Stimulated activated naive CD8-positive, alpha-beta T cell treated with anti-CD3 and anti-CD28 coated beads, Interleukin-15, Interleukin-2, amounts not matched to agents 100 U/mL and 50 U/mL, for 24 hours (primary cell): ENCODE data around the gene RNF215.

Experiments used
- ATAC-seq: fragments of 150-1000 bp; cut with Tn5 transposase; one replicate; pipeline ENCODE4 v1.10.0; 2021
- DNase-seq: peaks from one replicate; pipeline ENCODE4 v3.0.0; 2021

RNF215 gene

GRCh38 chr22:30396871-30397655 lies 9.9 kb upstream of the RNF215 start, which contains the start of gene SEC14L2:
Gene SEC14L2 (plus strand): TSS chr22:30397018. CDS start chr22:30397117, 99 bp downstream.
- peak; percentile 78 for DNase-seq
- peak; percentile 93 for ATAC-seq

GRCh38 chr22:30393885-30394284 lies 6.7 kb upstream of the RNF215 start:
- DNase-seq (no peak), ATAC-seq (no peak)

- ATAC-seq, result no peak
- DNase-seq, result no peak
Measured at GRCh38 chr22:30393322-30393680, 6.1 kb upstream of the RNF215 start.

DNA sequence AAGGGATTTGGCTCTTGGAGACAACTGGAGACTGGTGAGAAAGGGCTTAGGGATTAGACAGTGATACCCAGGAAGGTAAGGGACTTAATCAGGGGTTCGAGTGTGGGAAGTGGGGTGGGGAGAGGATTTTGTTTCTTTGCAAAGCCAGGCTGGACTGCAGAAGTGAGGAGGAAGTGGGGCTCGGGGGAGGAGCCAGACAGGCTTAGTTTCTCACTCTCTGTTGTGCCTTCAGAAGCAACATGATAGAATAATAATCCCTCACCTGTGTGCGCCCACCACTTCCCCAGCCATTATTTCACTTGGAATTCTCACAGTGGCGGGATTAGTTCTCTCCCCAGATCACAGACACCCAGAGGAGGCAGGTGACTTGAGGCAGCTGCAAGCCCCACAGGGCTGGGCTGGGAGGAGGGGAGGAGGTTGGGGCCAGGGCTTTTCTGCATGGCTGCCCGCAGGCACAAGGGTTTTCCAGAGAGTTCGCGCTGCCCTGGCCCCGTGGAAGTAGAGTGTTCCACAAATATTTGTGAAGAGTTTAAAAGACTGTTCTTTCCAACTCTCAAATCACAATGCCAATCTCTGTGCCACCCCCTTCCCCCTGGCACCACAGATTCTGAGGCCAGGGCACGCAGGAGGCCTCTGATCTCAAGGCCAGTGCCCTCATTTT lies 5.6 kb upstream of the RNF215 start:
- DNase-seq, result no peak

DNA sequence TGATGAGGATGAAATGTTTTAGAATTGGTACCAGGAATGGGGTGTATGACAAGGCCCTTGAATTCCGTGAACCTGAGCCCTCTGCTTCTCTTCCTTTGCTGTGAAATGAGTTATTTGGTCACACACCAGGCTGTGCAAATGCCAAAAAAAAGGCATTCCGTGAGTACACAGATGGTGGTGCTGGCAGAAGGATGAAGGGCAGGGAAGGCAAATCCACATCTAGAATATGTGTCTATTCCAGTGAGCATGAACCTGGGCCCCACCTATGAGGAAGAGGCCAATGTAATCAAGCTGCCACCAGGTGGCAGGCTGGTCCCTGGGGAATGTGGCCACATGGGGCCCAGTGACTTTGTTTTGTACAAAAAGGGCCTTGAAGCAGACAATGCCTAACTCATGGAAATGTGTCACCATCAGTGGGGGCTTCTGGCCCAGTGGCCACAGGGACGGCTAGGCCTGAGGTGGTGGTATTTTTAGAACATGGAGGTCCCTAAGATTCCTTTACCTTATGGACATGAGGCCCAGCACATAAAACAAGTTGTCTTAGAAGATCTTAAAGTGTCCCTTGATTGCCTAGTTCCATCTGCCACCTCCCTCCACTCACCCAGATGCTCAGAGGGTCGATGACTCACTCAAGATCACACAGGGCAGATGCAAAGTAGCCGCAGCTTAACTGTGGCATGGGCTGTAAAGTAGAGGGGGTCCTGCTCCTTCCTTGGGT lies 3.9 kb upstream of the RNF215 start:
- DNase-seq (peak; percentile 83), ATAC-seq (peak; percentile 69)

More for the DNA sequence above, 5.6 kb upstream of the RNF215 start:
- no peak for ATAC-seq

DNA sequence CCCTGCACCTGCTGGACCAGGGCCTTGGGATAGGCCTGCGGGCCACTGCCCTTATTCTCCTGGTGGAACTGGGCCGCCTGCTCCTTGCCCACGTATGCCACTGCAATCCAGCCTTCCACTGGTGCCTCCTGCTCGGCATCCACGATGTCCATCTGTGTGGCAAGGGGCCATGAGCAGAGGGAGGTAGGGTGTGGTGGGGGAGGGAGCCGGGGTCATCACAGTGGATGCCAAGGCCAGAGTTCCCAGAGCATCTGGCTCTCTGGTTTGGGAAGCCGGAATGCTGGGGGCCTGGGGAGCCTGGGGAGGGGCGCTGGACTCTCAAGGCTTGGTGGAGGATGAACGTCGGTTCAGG lies 627 bp downstream of the RNF215 start:
- no peak for DNase-seq

GRCh38 chr22:30385942-30386341 lies 1.3 kb downstream of the RNF215 start:
- no peak for ATAC-seq
- DNase-seq, result no peak

More for the DNA sequence above, 627 bp downstream of the RNF215 start:
- no peak for ATAC-seq

DNA sequence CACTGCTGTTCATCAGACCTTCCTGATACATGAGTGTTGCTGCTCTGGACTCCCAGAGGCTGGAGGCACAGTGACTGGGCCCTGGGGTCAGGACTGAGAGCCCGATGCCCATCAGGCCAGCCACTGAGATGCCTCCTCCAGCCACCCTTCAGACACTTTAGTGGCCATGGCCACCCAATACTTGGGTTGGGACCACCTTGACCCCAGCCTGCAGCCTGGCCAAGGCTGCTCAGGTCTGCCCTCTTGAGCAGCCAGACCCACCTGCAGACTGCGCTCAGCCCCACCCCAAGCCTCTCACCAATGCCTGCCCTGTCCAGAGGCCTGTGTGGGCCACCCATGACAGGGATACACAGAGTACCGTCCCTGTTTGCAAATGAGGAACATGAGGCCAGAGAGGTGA lies 4.2 kb downstream of the RNF215 start:
- DNase-seq, result no peak
- ATAC-seq, result no peak

DNA sequence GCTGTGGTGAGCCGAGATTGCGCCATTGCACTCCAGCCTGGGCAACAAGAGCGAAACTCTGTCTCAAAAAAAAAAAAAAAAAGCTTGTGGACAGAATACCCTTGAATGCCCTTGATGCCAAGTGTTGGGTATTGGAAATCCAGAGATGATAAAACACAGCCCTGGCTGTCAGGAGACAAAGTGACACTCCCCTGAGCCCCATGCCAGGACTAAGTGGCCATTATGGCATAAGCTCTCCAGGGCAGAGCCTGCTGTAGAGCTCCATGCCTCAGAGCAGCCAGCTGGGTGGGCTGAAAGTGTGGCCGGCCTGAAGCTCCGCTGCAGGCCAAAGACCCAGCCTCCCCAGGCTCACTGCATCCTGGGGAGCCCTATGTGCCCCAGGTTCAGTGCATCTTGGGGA lies 4.9 kb downstream of the RNF215 start:
- DNase-seq (no peak), ATAC-seq (no peak)

GRCh38 chr22:30381264-30381663 lies 5.9 kb downstream of the RNF215 start:
- ATAC-seq (peak; percentile 77), DNase-seq (peak; percentile 40)

DNA sequence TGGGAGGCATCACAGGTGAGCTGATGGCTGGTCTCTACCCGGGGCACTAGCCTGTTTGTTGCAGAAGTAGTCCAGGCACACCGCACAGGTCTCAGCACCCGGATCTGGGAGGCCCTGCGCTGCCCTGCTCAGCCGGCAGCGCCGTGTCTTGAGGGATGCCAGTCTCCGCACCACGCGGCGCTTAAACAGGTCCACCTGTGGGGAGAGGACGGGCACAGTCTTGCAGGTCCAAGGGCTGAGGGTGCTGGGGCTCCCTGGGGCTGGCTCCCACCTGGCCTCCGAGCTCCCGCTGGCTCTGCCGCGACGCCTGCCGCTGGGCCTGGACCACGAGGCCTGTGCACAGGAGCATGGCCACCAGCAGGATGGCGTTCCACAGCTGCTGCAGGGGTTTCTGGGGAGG lies 7.2 kb downstream of the RNF215 start:
- DNase-seq, result no peak
- ATAC-seq, result no peak

GRCh38 chr22:30375312-30375849 lies 11.8 kb downstream of the RNF215 start:
- DNase-seq (no peak), ATAC-seq (no peak)

DNA sequence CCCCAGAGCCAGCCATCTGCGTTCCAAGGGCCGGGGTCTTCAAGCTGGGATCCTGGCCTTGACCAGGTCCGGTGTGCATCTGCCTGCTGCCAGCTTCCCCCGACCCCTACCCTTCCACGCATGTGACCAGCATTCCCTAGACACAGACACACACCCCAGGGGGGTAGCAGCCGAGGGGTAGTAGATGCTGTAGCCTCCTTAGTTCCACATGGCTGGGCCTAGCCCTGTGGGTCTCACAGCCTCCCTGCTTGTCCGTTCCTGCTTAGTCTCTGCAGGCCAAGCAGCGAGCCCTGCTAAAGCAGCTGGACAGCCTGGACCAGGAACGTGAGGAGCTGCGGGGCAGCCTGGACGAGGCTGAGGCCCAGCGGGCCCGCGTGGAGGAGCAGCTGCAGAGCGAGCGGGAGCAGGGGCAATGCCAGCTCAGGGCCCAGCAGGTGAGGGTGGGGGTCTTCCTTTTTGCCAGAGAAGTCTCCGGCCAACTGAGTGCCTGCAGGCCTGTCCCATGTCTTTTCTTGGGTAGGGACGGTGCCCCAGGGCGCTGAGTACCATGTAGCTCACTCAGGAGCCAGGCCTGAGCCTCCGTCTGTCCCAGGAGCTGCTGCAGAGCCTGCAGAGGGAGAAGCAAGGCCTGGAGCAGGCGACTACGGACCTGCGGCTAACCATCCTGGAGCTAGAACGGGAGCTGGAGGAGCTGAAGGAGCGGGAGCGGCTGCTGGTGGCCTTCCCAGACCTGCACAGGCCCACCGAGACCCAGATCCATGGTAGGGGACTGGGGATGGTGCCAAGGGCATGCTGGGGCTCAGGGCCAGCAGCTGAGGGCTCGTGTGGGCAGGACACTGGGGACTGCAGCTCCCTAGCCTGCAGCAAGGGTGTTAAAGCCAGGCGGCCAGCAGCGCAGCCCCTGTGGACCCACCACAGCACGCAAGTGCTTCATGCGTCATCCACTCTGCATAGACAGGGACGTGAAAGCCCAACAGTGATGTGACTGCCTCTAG lies 13.6 kb downstream of the RNF215 start:
- ATAC-seq (no peak), DNase-seq (no peak)

DNA sequence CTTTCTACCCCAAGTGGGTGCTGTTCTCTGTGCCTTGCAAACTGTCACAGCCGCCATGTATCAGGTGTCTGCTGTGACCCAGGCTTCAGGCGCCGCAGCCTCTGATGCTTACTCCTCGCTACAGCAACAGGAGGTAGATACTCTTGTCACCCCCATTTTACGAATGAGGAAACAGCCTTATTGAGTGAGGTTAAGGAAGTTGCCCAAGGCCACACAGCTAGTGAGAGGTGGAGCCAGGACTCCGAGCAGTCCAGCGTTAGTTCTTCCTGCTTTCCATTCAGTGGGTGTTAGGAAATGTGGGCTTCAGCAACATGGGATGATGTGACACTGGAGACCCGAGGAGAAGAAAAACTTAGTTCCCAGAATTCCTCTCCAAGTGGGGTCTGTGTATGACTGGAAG lies 14.3 kb downstream of the RNF215 start:
- DNase-seq, result no peak
- no peak for ATAC-seq

DNA sequence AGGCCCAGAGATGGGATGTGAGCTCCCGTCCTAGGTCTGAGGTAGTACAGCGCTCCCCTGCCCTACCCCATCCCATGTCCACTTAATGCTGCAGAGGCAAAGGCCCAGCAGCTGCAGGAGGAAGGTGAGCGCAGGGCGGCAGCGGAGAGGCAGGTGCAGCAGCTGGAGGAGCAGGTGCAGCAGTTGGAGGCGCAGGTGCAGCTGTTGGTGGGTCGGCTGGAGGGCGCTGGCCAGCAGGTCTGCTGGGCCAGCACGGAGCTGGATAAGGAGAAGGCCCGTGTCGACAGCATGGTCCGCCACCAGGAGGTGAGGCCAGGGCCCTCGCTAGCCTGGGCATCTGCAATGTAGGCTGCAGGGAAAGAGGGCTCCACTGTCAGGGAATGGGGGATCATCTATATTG lies 15.2 kb downstream of the RNF215 start:
- DNase-seq (no peak), ATAC-seq (no peak)

DNA sequence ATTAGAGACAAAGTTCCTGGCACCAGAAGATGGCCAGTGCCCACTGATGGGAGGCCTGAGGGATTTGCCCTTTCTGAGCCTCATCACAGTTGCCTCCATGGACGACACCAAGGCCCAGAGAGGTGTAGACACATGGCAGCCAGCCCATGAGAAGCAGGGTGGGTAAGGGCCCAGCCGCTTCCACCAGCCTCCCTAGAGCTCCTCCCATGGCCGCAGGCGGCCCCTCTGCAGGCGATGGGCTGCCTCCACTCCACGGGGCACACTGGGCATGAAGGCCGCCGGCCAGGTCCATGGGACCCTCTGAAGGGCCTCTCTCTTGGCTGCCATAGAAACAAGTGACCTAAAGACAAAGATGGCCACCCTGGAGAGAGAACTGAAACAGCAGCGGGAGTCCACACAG lies 15.9 kb downstream of the RNF215 start:
- no peak for ATAC-seq
- no peak for DNase-seq

DNA sequence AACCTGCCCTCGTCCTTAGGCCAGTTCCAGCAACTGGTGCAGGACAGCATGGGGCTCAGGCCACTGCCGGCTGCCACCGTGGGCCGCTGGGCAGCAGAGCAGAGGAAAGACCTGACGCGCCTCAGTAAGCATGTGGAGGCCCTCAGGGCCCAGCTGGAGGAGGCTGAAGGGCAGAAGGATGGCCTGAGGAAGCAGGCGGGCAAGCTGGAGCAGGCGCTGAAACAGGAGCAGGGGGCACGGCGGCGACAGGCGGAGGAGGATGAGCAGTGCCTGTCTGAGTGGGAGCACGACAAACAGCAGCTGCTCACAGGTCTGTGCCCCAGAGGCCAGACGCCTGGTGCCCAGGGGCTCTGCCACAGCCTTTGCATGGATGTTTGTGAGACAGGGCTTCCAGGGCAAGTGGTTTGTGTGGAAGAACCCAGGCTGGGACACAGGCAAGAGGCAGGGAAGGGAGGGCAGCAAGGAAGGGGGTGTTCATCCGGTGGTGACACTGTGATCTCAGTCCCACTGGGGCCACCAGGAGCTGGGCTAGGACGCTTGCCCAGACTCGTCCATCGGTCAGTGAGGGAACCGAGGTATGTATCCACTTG lies 16.5 kb downstream of the RNF215 start:
- no peak for ATAC-seq

DNA sequence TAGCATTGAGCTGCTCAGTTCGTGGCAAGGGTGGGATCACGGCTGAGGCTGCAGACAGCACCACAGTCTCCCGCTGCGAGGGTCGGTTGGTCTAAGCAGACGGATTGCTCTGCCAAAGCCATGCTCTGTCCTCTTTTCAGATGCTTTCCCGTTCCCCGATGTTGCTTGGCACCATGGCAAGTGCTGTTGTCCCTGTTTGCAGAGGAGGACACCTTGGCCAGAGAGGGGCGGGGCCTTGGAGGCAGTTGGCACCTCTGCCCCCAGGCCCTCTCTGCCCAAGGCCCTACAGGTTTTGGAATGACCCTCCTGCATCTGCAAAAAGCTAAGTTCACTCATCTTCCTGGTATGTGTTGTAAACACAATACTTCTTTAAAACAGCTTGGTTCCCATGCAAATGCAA lies 18.8 kb downstream of the RNF215 start:
- DNase-seq (no peak), ATAC-seq (no peak)

More for the DNA sequence above, 16.5 kb downstream of the RNF215 start:
- no peak for DNase-seq

DNA sequence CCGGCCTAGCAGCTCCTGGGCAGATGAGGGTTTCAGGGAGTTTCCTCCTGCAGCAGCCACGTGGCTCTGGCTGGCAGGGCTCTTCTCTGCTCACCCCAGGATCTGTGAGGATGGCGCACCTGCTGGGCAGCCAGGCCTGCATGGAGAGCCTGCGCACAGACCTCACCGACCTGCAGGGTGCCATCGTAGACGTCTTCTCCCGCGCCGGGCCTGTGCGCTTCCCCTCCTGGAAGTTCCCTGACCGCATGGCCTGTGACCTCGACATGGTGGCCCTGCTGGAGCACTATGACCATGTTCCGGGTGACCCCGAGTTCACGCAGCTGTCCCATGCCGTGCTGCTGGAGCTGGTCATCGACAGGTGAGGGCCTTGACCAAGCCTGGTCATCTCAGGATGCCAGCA lies 21.3 kb downstream of the RNF215 start:
- no peak for ATAC-seq
- no peak for DNase-seq

DNA sequence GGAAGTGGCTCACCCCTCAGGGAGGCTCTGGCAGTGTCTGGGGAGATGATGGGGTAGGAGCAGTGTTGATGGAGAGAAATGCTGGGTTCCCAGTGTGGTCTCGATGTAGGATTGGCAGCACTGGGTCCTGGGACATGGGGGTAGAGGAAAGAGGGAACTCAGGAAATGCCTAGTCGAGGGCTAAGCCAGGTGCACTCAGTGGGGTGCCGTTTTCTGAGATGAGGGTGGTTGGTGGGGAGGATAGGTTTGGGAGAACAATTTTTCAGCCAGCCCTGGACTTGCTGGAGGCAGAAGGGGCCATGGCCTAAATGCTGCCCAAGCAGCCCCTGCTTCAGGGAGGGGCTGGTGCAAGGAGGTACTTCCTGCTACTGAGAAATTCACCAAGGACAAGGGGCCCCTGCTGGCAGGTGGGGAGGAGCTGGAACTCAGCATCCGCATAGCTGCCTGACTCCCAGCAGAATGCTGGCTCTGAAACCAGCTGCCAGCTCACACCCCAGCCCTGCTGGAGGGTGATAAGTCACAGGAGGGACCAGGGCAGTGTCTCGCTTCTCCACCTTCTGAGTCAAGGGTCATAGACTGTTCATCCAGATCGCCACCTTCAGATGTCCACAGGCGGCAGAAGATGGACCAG lies 24.4 kb downstream of the RNF215 start:
- ATAC-seq, result no peak
- no peak for DNase-seq
